GM19452 (cell line): ENCODE measurements around the gene CDK19.
"Not testable (repeated sequence)": the region's sequence is repeated elsewhere in the genome, so short reads cannot be mapped to it uniquely, and the experiment has no call there.

Experiments
- ATAC-seq: cut with Tn5 transposase; IDR thresholded peaks from one replicate; pipeline ENCODE4 v1.9.1; 2021; ENCODE audit not compliant: unreplicated experiment

The CDK19 gene

DNA sequence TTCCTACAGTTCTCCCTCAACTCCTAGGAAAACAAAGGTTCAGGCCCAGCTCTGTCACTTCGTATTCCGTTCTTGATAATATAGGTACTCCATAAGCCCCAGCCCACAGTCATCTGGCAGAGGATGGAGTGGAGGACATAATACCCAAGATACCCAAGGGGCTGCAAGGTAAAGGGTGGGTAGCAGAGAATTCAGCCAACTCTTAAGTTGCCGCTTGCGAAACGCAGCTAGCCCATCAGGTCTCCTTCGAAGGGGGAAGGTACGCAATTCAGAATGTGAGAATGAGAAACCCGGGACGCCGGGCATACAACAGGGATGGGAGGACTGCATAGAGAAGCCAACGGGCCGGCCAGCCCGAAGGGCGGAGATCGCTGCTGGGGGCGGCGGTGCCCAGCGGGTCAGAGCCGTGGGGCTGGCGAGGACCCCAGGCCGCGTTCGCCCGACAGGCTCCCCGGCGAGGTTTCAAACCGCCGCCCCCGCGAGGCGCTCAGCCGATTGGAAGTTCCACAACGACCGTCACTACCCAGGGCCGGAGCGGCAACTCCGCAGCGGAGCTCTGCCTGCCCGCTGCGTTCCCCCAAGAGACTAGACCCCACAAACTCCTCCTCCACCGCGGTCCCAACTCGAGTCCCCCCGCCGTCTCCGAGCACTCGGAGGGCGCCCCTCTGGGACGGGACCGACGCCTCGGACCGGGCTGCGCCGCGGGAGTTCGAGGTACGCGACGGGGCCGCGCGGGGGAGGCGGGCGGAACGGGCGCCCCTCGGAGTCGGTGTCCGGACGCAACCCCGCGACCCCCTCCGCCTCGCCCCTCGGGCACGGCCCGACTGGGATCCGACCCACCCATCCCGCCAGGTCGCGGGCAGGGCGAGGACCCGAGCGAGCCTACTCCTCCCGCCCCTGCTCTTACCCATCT is 911 bp downstream of the CDK19 start:
- peak; percentile 16 for ATAC-seq

DNA sequence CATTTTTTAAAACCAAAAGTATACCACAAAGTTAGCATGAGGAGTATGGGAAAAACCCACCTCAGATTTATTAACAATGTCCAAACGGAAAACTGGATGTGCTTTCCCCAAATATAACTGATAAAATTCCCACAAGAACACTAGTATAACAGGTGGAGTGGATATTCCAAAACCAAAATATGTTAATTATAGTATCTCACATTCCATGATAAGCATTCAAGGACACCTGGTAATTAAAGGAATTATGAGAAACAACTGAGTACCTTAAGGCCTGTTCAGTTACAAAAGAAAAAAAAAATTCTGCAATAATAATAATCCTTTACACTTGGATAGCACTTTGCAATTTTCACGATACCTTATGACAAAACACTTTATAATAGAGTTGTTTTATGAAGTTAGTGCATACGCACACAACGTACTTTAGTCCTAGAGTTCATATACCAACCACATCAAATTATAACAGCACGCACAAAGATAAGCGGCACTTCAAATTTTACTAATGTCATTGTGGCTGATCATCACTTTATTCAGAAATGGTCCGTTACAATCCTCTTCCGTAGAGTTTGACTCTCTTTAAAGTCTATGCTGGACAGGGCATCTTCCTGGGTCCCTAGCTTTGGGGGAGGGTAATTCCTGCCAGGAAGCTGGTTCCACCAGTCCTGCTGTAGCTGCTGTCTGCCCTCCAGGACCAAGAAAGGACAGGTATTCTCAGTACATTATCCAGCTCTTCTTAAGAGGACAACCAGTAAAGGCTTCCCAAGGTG is 1.7 kb downstream of the CDK19 start:
- ATAC-seq, result no peak

DNA sequence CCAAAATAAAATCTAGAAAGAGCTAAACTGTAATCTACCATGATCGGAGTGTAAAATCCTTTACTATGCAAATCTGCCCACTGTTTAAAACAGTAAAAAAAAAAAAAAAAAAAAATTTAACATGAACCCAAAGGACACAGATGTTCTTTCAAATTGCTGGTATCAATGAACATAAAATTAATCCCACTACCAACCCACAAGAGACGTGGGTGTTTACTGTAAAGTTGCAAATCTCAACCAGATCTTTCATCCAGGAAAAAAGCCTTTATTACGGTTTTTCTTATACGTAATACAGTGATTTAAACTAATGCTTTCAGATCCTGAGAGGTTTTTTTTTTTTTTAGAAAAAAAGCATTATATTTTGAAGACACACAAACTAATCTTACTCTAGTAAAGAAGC is 2.5 kb downstream of the CDK19 start:
- ATAC-seq, result no peak

DNA sequence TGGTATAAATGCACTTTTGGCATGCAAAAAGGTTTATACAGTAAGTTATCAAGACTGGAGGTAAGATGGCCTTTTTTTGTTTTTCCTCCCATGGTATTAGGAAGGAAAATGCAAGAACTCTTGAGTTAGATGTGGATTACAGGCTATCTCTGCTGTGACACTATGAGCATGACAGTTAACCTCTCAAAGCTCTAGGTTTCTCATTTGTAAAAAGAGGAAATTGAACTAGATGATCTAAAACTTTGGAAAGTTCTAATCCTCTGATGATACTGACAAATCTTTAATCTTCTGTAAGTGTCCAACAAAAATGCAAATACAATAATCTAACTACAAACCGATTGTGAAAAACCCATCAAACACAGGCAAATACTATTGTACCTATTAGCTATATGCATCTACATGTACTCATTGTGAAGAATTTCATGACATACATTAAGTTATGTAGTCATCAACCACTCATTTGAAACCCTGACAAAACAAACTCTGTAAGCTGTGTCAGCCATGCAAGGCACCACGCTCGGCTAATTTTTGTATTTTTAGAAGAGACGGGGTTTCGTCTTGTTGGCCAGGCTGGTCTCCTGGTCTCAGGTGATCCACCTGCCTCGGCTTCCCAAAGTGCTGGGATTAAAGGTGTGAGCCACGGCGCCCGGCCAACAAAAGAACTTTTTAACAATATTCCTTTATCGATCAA is 4.2 kb downstream of the CDK19 start:
- ATAC-seq, result no peak

DNA sequence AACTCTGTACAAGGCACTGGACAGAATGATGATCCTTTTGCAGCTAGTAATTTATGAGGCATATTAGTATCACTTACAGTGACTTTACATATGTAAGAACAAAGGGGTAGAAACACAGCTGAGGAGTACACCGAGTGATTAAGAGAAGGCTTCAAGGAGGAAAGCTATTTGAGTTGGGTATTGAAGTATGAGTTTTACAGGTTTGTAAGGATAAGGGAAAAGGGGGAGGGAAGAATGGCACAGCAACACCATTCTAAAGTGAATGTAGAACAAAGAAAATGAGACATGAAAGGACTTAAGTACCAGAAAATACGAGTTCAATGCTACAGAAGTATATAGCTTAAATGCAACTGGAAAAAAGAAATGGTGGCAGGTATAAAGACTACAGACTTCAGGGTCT is 5.5 kb downstream of the CDK19 start:
- ATAC-seq, result no peak

DNA sequence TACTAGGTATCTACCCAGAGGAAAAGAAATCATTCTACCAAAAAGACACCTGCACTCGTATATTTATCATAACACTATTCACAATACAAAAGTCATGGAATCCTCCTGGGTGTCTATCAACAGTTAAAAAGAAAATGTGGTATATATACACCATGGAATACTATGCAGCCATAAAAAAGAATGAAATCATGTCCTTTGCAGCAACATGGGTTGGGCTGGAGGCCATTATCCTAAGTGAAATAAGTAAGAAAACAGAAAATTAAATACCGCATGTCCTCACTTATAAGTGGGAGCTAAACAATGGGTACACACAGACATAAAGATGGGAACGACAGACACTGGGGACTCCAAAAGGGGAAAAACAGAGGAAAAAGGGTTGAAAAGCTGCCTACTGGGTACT is 13.1 kb downstream of the CDK19 start:
- not testable (repeated sequence) for ATAC-seq

DNA sequence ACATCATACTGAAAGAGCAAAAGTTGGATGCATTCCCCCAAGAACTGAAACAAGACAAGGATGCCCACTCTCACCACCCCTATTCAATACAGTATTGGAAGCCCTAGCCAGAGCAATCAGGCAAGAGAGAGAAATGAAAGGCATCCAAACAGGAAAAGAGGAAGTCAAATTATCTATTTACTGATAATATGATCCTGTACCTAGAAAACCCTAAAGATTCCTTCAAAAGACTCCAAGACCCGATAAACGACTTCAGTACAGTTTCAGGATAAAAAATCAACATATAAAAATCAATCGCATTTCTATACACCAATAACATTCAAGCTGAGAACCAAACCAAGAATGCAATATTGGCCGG is 14.5 kb downstream of the CDK19 start:
- no peak for ATAC-seq

DNA sequence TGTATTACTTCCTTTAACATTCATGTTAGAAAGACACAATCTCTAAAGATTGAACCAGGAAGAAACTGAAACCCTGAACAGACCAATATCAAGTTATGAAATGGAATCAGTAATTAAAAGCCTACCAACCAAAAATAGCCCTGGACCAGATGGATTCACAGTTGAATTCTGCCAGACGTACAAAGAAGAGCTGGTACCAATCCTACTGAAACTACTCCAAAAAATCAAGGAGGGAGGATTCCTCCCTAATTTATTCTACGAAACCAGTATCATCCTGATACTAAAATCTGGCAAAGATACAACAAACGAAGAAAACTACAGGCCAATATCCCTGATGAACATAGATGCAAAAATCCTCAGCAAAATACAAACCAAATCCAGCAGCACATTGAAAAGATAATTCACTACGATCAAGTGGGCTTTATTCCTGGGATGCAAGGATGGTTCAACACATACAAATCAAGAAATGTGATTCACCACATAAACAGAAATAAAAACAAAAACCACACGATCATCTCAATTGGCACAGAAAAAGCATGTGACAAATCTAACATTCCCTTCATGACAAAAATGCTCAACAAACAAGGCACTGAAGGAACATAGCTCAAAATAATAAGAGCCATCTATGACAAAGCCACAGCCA is 15.0 kb downstream of the CDK19 start:
- ATAC-seq, result no peak

DNA sequence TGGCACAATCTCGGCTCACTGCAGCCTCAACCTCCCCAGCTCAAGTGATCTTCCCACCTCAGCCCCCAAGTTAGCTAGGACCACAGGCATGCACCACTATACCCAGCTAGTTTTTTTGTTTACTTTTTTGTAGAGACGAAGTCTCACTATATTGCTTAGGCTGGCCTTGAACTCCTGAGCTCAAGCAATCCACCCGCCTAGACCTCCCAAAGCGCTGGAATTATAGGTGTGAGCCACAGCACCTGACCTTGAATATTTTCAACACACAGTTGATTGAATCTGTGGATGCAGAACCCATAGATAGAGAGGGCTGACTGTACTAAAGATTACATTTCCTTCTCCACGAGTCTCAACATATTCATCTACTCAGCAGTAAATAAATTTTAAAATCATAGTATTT is 15.6 kb downstream of the CDK19 start:
- ATAC-seq, result no peak

DNA sequence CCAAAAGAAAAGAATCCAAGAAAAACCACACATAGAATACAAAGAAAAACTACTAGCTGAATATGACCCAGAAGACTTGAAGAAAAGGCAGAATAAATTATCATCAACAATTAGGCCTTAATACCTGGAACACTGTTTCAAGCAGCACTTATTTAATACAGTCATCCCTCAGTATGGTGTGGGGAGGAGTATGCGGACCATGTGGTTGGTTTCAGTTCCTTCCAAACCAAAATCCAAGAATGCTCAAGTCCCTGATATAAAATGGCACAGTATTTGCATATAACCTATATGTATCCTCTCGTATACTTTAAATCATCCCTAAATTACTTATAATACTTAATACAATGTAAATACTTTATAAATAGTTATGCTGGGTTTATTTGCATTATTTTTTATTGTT is 16.1 kb downstream of the CDK19 start:
- ATAC-seq, result no peak

DNA sequence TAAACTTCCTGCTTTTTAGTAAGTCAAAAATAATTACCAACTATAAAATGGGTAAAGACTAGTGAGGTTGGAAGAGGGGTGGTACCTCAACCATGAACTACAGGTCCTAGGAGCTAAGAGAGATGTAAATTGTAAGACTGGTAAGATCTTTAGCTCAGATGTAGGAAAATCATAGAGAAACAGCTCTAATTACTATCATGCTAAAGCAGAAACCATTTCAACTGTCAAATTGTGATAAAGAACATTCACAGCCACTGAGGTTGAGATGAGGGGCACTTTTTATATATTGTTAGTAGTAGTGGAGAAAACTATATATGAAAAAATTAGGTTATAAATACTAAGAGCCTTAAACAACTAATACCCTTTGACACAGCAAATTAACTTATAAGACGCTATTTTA is 20.0 kb downstream of the CDK19 start:
- ATAC-seq, result no peak

DNA sequence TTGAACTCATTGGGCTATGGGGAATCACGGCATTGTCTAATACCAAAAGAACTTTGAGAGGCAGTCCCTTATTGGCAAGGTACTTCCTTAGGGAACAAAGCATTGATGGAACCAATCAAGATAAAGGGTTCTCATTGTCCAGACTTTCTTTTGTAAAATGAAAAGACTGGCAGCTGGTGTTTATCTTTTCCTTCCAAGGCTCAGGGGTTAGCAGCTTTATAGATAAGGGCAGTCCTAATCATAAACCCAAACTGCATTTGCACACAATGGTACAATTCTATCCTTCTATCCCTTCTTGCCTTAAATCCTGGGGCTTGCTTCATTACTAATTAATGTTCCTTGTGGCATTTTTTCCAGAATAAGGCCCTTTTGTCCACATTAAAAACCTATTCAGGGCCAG is 28.6 kb downstream of the CDK19 start:
- ATAC-seq, result no peak

DNA sequence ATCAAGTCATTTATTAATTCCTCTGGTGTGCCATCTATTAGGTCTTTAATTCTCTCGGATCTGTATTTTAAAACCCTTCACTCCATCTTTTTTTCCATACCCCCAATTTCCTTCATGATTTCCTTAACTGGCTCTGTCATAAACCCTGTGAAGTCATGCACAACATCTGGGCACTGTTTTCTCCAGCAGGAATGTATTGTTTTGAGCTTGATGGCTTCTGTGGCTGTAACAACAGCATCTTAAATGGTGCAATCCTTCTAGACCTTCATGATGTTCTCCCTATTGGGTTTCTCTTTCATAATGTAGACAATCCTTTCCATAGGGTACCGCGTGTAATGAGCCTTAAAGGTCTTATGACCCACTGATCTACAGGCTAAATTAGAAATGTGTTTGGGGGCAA is 29.0 kb downstream of the CDK19 start:
- ATAC-seq, result no peak

DNA sequence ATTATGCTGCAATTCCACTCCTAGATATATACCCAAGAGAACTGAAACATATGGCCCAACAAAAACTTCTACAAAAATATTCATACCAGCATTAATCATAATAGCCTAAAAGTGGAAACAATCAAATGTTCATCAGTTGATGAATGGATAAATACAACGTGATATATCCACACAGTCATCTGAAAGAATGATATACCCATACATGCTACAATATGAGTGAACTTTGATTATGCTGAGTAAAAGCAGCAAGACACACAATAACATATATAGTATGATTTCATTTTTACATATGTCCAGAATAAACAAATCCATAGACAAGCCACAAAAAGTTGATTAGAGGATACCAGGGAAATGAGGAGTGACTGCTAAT is 30.7 kb downstream of the CDK19 start:
- peak; percentile 26 for ATAC-seq

DNA sequence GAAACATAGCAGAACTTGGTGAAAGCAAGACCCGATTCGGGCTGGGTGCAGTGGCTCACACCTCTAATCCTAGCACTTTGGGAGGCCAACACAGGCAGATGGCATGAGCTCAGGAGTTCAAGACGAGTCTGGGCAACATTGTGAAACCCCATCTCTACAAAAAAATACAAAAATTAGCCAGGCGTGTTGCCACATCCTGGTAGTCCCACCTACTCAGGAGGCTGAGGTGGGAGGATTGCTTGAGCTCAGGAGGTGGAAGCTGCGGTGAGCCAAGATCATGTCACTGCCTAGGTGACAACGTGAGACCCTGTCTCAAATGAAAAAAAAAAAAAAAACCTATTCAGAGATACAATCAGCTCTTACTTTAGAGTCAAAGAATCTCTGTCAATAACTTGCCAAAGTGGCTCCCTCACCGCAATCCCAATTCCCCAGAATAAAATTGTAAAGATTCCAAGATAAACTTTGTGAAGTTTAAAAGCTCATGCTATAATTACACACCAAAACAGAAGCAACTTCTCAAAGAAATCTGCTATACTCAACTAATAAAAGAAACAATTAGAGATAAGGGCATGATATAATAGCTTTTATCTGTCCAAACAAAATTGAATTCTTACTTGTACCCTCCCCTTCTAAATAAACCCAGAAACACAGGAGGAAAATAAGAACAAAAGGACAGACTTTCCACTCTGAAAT is 33.6 kb downstream of the CDK19 start:
- no peak for ATAC-seq

DNA sequence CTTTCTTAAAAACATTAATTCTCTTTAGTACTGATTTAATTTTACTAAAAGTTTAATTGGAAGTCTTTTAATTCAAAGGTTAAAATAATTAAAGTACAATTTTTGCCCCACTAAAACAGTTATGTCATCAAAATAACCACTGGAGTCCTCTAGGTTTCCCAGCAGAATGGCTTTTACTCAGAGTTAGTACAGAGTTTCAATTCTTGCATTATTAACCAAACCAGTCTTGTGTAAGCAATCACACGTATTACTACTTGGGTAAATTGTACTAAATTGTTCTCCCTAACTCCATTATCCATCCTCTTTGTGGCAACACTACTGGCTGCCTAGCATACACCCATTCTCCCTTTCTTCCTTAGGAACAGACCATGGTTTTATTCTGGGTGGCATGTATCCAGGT is 36.9 kb downstream of the CDK19 start:
- ATAC-seq, result no peak

DNA sequence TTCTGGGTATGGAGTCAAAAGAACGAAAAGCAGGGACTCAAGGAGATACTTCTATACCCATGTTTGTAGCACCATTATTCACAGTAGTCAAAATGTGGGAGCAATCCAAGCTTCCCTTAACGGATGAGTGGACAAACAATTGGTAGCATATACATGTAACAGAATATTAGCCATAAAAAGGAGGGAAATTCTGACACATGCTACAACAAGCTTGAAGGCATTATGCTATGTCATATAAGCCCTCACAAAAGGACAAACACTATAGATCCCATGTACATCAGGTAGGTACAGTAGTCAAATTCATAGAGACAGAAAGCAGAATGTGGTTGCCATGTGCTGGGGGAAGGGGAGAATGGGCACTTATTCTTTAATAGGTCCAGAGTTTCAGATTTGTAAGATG is 37.6 kb downstream of the CDK19 start:
- no peak for ATAC-seq

DNA sequence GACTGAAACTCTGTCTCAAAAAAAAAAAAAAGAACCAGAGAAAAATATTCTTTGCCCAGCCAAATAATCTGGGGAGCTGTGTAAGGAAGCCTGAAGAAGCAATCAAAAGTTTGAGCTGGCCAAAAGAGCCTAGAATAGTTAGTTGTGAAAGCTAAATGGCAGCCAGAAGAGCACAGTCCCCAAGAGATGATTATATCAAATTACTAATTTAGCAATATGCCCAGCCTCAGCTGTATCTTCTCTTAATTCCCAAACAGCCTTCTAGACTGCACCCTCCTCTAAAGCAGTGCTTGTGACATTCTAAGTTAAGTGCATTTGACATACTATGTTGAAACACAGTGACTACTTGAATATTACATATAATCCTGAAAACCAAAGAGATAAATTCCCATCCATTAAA is 38.9 kb downstream of the CDK19 start:
- no peak for ATAC-seq

DNA sequence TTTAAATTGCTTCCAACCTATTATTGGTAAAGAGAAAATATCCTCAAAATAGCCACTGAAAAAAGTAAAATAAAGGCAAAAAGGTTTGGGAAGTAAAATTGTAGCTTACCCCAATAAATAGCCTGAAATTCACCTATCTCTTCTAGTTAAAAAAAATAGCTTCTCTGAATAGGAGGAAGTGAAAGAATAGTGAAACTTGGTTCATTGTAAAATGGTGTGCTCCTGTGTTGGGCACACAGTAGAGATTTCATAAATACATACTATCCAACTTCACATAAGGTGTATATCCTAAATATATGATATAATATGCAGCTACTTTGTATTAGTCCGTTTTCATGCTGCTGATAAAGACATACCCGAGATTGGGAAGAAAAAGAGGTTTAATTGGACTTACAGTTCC is 45.3 kb downstream of the CDK19 start:
- no peak for ATAC-seq

DNA sequence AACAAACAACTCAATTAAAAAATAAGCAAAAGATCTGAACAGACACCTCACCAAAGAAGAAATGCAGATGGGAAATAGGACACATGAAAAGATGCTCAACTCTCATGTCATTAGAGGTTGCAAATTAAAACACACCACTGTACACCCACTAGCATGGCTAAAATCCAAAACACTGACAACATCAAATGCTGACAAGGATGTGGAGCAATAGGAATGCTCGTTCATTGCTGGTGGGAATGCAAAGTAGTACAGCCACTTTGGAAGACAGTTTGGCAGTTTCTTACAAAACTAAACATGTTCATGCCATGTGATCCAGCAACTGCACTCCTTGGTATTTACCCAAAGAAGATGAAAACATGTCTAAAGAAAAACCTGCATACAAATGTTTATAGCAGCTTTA is 47.2 kb downstream of the CDK19 start:
- no peak for ATAC-seq

DNA sequence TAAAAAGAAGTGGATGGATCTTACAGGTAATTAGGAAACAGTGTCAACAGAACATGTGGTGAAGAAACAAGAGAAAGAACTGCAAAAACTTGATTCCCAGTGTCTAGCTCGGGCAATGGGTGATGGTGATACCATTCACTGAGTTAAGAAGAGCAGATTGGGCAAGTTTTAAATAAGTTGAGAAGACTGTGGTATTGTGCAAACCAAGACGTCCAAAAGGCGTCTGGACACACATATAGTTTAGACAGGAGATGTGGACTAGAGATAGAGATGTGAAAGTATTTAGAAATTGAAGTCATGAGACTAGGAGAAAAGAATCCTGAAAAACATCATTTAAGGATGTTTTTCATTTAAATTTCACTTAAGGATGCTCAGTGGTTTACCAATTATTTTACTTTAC is 53.9 kb downstream of the CDK19 start:
- ATAC-seq, result no peak
